Mesendoderm (in vitro differentiated cells): ENCODE data around the gene CENPS.

Source experiments
- DNase-seq: peaks from one replicate; pipeline ENCODE4 v3.0.0; 2013
- H2AK5ac ChIP-seq: 2 replicates; pipeline ENCODE4 v1.6.1; 2013; ENCODE audit warnings: low read length, inconsistent platforms
- H2BK120ac ChIP-seq: 2 replicates; pipeline ENCODE4 v1.6.1; 2013; ENCODE audit warnings: low read depth, mild to moderate bottlenecking, low read length, moderate library complexity, mixed read lengths
- H2BK15ac ChIP-seq: replicated peaks from 2 replicates; pipeline ENCODE4 v1.6.1; 2013; ENCODE audit warnings: low read depth, mild to moderate bottlenecking, moderate library complexity
- H2BK5ac ChIP-seq: 2 replicates; pipeline ENCODE4 v1.6.1; 2013; ENCODE audit warnings: low read length, inconsistent platforms
- H3K18ac ChIP-seq: 2 replicates; pipeline ENCODE4 v1.6.1; 2013; ENCODE audit warnings: mild to moderate bottlenecking, low read length, mixed read lengths
- H3K23ac ChIP-seq: one replicate; pipeline ENCODE4 v1.6.1; 2013; ENCODE audit warnings: low read length
- H3K27ac ChIP-seq: 2 replicates; pipeline ENCODE4 v1.5.1; 2013; ENCODE audit warnings: low read depth, mild to moderate bottlenecking, inconsistent platforms, low read length, moderate library complexity
- H3K27me3 ChIP-seq: 2 replicates; pipeline ENCODE4 v1.6.1; 2013; ENCODE audit warnings: low read length, control low read depth, mild to moderate bottlenecking, inconsistent platforms; ENCODE audit not compliant: insufficient read depth, poor library complexity
- H3K36me3 ChIP-seq: 2 replicates; pipeline ENCODE4 v1.6.1; 2013; ENCODE audit warnings: low read length, inconsistent platforms; ENCODE audit not compliant: control insufficient read depth, insufficient read depth
- H3K4ac ChIP-seq: one replicate; pipeline ENCODE4 v1.6.1; 2013; ENCODE audit warnings: low read depth, mild to moderate bottlenecking, low read length, moderate library complexity
- H3K4me1 ChIP-seq: 2 replicates; pipeline ENCODE4 v1.6.1; 2013; ENCODE audit warnings: low read depth, low read length, inconsistent platforms; ENCODE audit not compliant: control insufficient read depth
- H3K4me2 ChIP-seq: 2 replicates; pipeline ENCODE4 v1.6.1; 2013; ENCODE audit warnings: low read length
- H3K4me3 ChIP-seq: 2 replicates; pipeline ENCODE4 v1.5.1; 2013; ENCODE audit warnings: mild to moderate bottlenecking, low read length
- H3K56ac ChIP-seq: one replicate; pipeline ENCODE4 v1.6.1; 2013; ENCODE audit warnings: low read length
- H3K79me1 ChIP-seq: 2 replicates; pipeline ENCODE4 v1.6.1; 2013; ENCODE audit warnings: low read length, inconsistent platforms
- H3K79me2 ChIP-seq: 2 replicates; pipeline ENCODE4 v1.6.1; 2013; ENCODE audit warnings: mild to moderate bottlenecking, low read length; ENCODE audit not compliant: control insufficient read depth, insufficient read depth
- H3K9ac ChIP-seq: 2 replicates; pipeline ENCODE4 v1.6.1; 2013; ENCODE audit warnings: low read length, inconsistent platforms
- H4K5ac ChIP-seq: one replicate; pipeline ENCODE4 v1.6.1; 2013; ENCODE audit warnings: low read length
- H4K8ac ChIP-seq: one replicate; pipeline ENCODE4 v1.6.1; 2013; ENCODE audit warnings: low read depth, mild to moderate bottlenecking, control low read depth, low read length, moderate library complexity
- WGBS: extraction: QIAGEN DNeasy Blood & Tissue Kit; methylation state at CpG from one replicate; pipeline ENCODE4 v1.1.7; 2013; ENCODE audit warnings: low lambda C conversion rate, missing lambda C conversion rate; ENCODE audit not compliant: insufficient coverage; ENCODE audit errors: extremely low coverage; 5-methylcytosine and 5-hydroxymethylcytosine counted together

Gene CENPS

GRCh38 chr1:10449751-10450150 lies 19.5 kb downstream of the CENPS start, which contains the start of gene CORT:
Gene CORT, plus strand, starts transcription at chr1:10450031. Its CDS starts 193 bp downstream, at chr1:10450224.
- Histone ChIP-seq H3K27ac (no peak within 1 kb of the TSS), H2BK120ac (no peak within 1 kb of the TSS), H3K79me2 (no peaks in the 10 kb centered on the region), H4K8ac (no peak within 1 kb of the TSS), H3K4me1 (no peaks in the 10 kb centered on the region), H3K4me3 (no peak within 1 kb of the TSS), H3K23ac (no peak within 1 kb of the TSS), H3K56ac (peak within 1 kb of the TSS; percentile 35), H3K18ac (no peak within 1 kb of the TSS), H2BK5ac (no peak within 1 kb of the TSS), H3K9ac (no peak within 1 kb of the TSS), H3K4ac (no peak within 1 kb of the TSS), H2BK15ac (no peak within 1 kb of the TSS), H2AK5ac (no peak within 1 kb of the TSS), H3K79me1 (no peaks in the 10 kb centered on the region), H3K36me3 (no peaks in the 10 kb centered on the region), H3K4me2 (no peak within 1 kb of the TSS), H3K27me3 (no peaks in the 10 kb centered on the region), H4K5ac (no peak within 1 kb of the TSS)
- no peak for DNase-seq
- WGBS, result no CpG with 5 or more reads among the region's 10 CpGs

GRCh38 chr1:10450156-10450814 lies 20.1 kb downstream of the CENPS start:
- Histone ChIP-seq H3K23ac (no peak overlapping the region), H3K9ac (no peak overlapping the region), H2BK15ac (no peak overlapping the region), H3K36me3 (no peaks in the 10 kb centered on the region), H2AK5ac (no peak overlapping the region), H3K4me3 (no peak overlapping the region), H3K4me1 (no peaks in the 10 kb centered on the region), H2BK5ac (no peak overlapping the region), H3K79me2 (no peaks in the 10 kb centered on the region), H3K27me3 (no peaks in the 10 kb centered on the region), H3K4ac (no peak overlapping the region), H4K5ac (no peak overlapping the region), H4K8ac (no peak overlapping the region), H3K18ac (no peak overlapping the region), H3K4me2 (no peak overlapping the region), H3K79me1 (no peaks in the 10 kb centered on the region), H3K56ac (peak overlapping the region; percentile 35), H2BK120ac (no peak overlapping the region), H3K27ac (no peak overlapping the region)
- no CpG with 5 or more reads among the region's 21 CpGs for WGBS
- DNase-seq, result no peak

- no peak overlapping the region for H4K8ac ChIP-seq
- H3K27me3 ChIP-seq, result no peaks in the 10 kb centered on the region
- no peak for DNase-seq
- no peaks in the 10 kb centered on the region for H3K4me1 ChIP-seq
- no peak overlapping the region for H3K4me3 ChIP-seq
- H3K79me1 ChIP-seq, result no peaks in the 10 kb centered on the region
- H3K56ac ChIP-seq, result no peak overlapping the region
- H3K18ac ChIP-seq, result no peak overlapping the region
- H3K27ac ChIP-seq, result no peak overlapping the region
- no peak overlapping the region for H2BK120ac ChIP-seq
- no peak overlapping the region for H3K4ac ChIP-seq
- H2BK5ac ChIP-seq, result no peak overlapping the region
- no peak overlapping the region for H2BK15ac ChIP-seq
- WGBS, result no CpG with 5 or more reads among the region's 6 CpGs
- H3K36me3 ChIP-seq, result no peaks in the 10 kb centered on the region
- no peak overlapping the region for H2AK5ac ChIP-seq
- no peak overlapping the region for H3K4me2 ChIP-seq
- no peak overlapping the region for H3K9ac ChIP-seq
- no peak overlapping the region for H3K23ac ChIP-seq
- no peaks in the 10 kb centered on the region for H3K79me2 ChIP-seq
- no peak overlapping the region for H4K5ac ChIP-seq
Observed at GRCh38 chr1:10450836-10451235, 20.6 kb downstream of the CENPS start.

GRCh38 chr1:10451287-10451686 lies 21.1 kb downstream of the CENPS start:
- Histone ChIP-seq H3K23ac (no peak overlapping the region), H3K36me3 (no peaks in the 10 kb centered on the region), H3K79me2 (no peaks in the 10 kb centered on the region), H3K27me3 (no peaks in the 10 kb centered on the region), H2AK5ac (no peak overlapping the region), H3K4ac (no peak overlapping the region), H3K27ac (peak overlapping the region; percentile 36), H2BK120ac (no peak overlapping the region), H3K4me3 (no peak overlapping the region), H3K56ac (peak overlapping the region; percentile 38), H3K9ac (peak overlapping the region; percentile 27), H2BK5ac (no peak overlapping the region), H3K79me1 (no peaks in the 10 kb centered on the region), H3K4me2 (no peak overlapping the region), H4K8ac (no peak overlapping the region), H2BK15ac (no peak overlapping the region), H4K5ac (no peak overlapping the region), H3K18ac (no peak overlapping the region), H3K4me1 (no peaks in the 10 kb centered on the region)
- DNase-seq, result peak; percentile 24
- no CpG with 5 or more reads among the region's 10 CpGs for WGBS

GRCh38 chr1:10456048-10456447 lies 25.8 kb downstream of the CENPS start:
- Histone ChIP-seq H2BK120ac (no peak overlapping the region), H3K4me1 (no peaks in the 10 kb centered on the region), H3K4me3 (no peak overlapping the region), H3K4ac (no peak overlapping the region), H3K9ac (no peak overlapping the region), H3K18ac (no peak overlapping the region), H3K36me3 (no peaks in the 10 kb centered on the region), H3K27me3 (no peaks in the 10 kb centered on the region), H2BK5ac (no peak overlapping the region), H4K8ac (no peak overlapping the region), H3K27ac (no peak overlapping the region), H2AK5ac (no peak overlapping the region), H2BK15ac (no peak overlapping the region), H3K79me2 (no peaks in the 10 kb centered on the region), H3K23ac (no peak overlapping the region), H3K56ac (no peak overlapping the region), H3K79me1 (no peaks in the 10 kb centered on the region), H4K5ac (no peak overlapping the region), H3K4me2 (no peak overlapping the region)
- DNase-seq, result peak; percentile 21
- no CpG with 5 or more reads among the region's 5 CpGs for WGBS

GRCh38 chr1:10456661-10457060 lies 26.4 kb downstream of the CENPS start:
- Histone ChIP-seq H3K56ac (no peak overlapping the region), H4K8ac (no peak overlapping the region), H3K4me2 (no peak overlapping the region), H3K79me2 (no peaks in the 10 kb centered on the region), H2AK5ac (no peak overlapping the region), H3K23ac (no peak overlapping the region), H4K5ac (no peak overlapping the region), H2BK15ac (no peak overlapping the region), H2BK5ac (no peak overlapping the region), H3K27ac (no peak overlapping the region), H3K4ac (no peak overlapping the region), H2BK120ac (no peak overlapping the region), H3K79me1 (no peaks in the 10 kb centered on the region), H3K36me3 (peaks cover 5% of the 10 kb centered on the region), H3K27me3 (no peaks in the 10 kb centered on the region), H3K9ac (no peak overlapping the region), H3K18ac (no peak overlapping the region), H3K4me1 (no peaks in the 10 kb centered on the region), H3K4me3 (no peak overlapping the region)
- no peak for DNase-seq
- WGBS, result no CpG with 5 or more reads among the region's 7 CpGs
